Suprapubic skin (tissue), 4 donors: Measurements from ENCODE around the gene IFT172. TPM values are rescaled to one million over a fixed set of nuclear protein-coding genes. Genes with fewer than 3 reads are reported as not detected.

Source experiments
- DNase-seq, 2 donors: peaks; one replicate each; pipeline ENCODE4 v3.0.0-alpha.2; 2019; ENCODE audit warnings: low spot score in 2 of 2
- H3K27ac ChIP-seq: fragments of 200-600 bp; sonication (generic); one replicate; pipeline ENCODE4 v1.5.1; 2019
- H3K27me3 ChIP-seq: fragments of 200-600 bp; sonication (generic); one replicate; pipeline ENCODE4 v1.5.1; 2019
- H3K36me3 ChIP-seq: fragments of 200-600 bp; sonication (generic); one replicate; pipeline ENCODE4 v1.5.1; 2019
- H3K4me1 ChIP-seq: fragments of 200-600 bp; sonication (generic); one replicate; pipeline ENCODE4 v1.5.1; 2019
- H3K4me3 ChIP-seq: fragments of 200-600 bp; sonication (generic); one replicate; pipeline ENCODE4 v1.5.1; 2019; ENCODE audit warnings: mild to moderate bottlenecking
- H3K9me3 ChIP-seq: fragments of 200-600 bp; sonication (generic); one replicate; pipeline ENCODE4 v1.5.1; 2019
- EP300 ChIP-seq: sonication (generic); formaldehyde crosslinking; IDR thresholded peaks from one replicate; pipeline ENCODE4 v1.6.1; 2017; ENCODE audit warnings: antibody characterized with exemption
- POLR2A ChIP-seq, 2 donors: fragments of 450-650 bp; IDR thresholded peaks; one replicate each; pipeline ENCODE4 v1.6.1; 2017; ENCODE audit warnings: antibody characterized with exemption in 2 of 2, mild to moderate bottlenecking in 2 of 2, moderate library complexity in 2 of 2
- POLR2AphosphoS5 ChIP-seq, 3 donors: sonication (generic); formaldehyde crosslinking; IDR thresholded peaks; one replicate each; pipeline ENCODE4 v1.6.1; 2017; ENCODE audit warnings: antibody characterized with exemption in 3 of 3
- WGBS: methylation state at CpG from one replicate; pipeline ENCODE4 v1.1.5; 2018; 5-methylcytosine and 5-hydroxymethylcytosine counted together
- total RNA-seq, 4 donors: library from RNA; depleted of rRNA; stranded (reverse); fragments of >200 nt; gene quantifications; one replicate each; pipeline ENCODE4 v1.1.0, GENCODE V29; 2016
- TF ChIP-seq, protein P1 (sequence below), 2 donors: fragments of 200-600 bp in 1 of 2; fragments of 450-650 bp in 1 of 2; sonication (generic) in 1 of 2; IDR thresholded peaks; one replicate each; pipeline ENCODE4 v1.5.1; 2016 to 2019; ENCODE audit warnings: antibody characterized with exemption in 2 of 2, mild to moderate bottlenecking in 1 of 2, moderate library complexity in 1 of 2

The IFT172 gene
- total RNA-seq, 4 donors from 2014 or later: 21.6 to 70.0 (median 27.4) TPM

DNA sequence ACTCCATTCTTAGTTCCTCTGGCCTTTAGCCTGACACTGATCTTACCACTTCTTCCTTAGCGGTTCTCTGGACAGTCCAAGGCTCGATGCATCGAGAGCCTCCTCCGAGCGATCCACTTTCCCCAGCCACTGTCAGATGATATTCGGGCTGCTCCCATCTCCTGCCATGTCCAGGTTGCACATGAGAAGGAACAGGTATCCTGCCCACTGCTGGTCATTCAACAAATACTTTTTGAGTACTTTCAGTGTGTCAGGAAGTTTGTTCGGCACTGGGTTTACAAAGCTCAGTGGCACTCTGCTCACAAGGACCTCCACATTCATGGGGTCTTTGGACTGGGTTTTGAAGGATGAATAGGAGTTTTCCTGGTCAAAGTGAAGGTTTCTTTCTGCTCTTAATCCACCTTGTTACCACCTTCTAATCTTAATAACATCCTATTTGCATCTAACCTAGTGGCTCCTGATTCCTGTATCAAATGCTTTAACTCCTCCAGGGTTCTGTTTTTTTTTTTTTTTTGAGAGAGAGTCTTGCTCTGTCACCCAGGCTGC is 32.9 kb upstream of the IFT172 start:
- no peak for DNase-seq
- Histone ChIP-seq H3K36me3 (no peaks in the 10 kb centered on the region), H3K4me3 (no peak overlapping the region), H3K9me3 (no peaks in the 10 kb centered on the region), H3K27ac (no peak overlapping the region), H3K4me1 (no peaks in the 10 kb centered on the region), H3K27me3 (peaks cover 17% of the 10 kb centered on the region)
- TF ChIP-seq EP300 (no peak), POLR2A (IDR thresholded peaks at IDR 0.05) (no peak), POLR2AphosphoS5 (IDR thresholded peaks at IDR 0.05) (no peak)
- TF ChIP-seq, protein P1, sequence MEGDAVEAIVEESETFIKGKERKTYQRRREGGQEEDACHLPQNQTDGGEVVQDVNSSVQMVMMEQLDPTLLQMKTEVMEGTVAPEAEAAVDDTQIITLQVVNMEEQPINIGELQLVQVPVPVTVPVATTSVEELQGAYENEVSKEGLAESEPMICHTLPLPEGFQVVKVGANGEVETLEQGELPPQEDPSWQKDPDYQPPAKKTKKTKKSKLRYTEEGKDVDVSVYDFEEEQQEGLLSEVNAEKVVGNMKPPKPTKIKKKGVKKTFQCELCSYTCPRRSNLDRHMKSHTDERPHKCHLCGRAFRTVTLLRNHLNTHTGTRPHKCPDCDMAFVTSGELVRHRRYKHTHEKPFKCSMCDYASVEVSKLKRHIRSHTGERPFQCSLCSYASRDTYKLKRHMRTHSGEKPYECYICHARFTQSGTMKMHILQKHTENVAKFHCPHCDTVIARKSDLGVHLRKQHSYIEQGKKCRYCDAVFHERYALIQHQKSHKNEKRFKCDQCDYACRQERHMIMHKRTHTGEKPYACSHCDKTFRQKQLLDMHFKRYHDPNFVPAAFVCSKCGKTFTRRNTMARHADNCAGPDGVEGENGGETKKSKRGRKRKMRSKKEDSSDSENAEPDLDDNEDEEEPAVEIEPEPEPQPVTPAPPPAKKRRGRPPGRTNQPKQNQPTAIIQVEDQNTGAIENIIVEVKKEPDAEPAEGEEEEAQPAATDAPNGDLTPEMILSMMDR (IDR thresholded peaks at IDR 0.05): no peak
- WGBS: 89% methylated on average over 7 of the region's 7 CpGs

DNA sequence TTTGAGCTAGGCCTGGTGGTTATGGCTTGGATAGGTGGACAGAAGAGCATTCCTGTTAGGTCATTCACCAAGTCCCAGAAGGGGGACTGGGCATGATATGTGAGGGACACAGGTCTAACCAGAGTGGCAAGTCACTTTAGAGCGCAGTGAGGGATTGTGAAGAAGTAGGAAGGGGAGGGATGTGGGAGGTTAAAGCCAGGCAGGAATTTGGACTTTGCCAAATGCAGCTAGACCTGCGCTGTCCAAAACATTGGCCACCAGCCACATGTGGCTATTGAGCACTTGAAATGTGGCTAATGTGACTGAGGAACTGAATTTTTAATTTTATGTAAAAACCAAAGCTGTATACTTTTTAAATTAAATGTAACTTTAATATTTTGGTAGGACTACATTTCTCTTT is 30.8 kb upstream of the IFT172 start:
- no peak overlapping the region for H3K27ac ChIP-seq

DNA sequence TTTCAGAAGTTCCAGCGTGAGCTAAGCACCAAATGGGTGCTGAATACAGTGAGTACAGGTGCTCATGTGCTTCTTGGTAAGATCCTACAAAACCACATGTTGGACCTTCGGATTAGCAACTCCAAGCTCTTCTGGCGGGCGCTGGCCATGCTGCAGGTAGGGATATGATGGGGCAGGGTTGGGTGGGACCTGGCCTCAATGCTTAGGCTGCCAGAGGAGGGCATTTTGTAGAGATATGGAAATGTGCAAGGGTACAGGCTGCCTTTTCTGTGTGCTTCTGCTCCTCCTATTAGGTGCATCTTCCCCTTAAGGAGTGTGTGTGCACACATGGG is 29.2 kb upstream of the IFT172 start:
- Histone ChIP-seq H3K4me3 (no peak overlapping the region), H3K27ac (no peak overlapping the region), H3K27me3 (peaks cover 10% of the 10 kb centered on the region), H3K9me3 (no peaks in the 10 kb centered on the region), H3K36me3 (no peaks in the 10 kb centered on the region), H3K4me1 (no peaks in the 10 kb centered on the region)
- TF ChIP-seq, protein P1 (IDR thresholded peaks at IDR 0.05): no peak
- TF ChIP-seq POLR2AphosphoS5 (IDR thresholded peaks at IDR 0.05) (no peak), POLR2A (IDR thresholded peaks at IDR 0.05) (no peak), EP300 (no peak)
- 90% methylated on average over 4 of the region's 4 CpGs for WGBS
- DNase-seq: no peak

More for the DNA sequence above, 30.8 kb upstream of the IFT172 start:
- DNase-seq: no peak
- no peaks in the 10 kb centered on the region for H3K4me1 ChIP-seq
- no peaks in the 10 kb centered on the region for H3K36me3 ChIP-seq
- 84% methylated on average over 2 of the region's 2 CpGs for WGBS
- no peak overlapping the region for H3K4me3 ChIP-seq
- TF ChIP-seq EP300 (no peak), POLR2A (IDR thresholded peaks at IDR 0.05) (no peak), POLR2AphosphoS5 (IDR thresholded peaks at IDR 0.05) (no peak)
- TF ChIP-seq, protein P1 (IDR thresholded peaks at IDR 0.05): no peak
- H3K9me3 ChIP-seq: no peaks in the 10 kb centered on the region
- peaks cover 10% of the 10 kb centered on the region for H3K27me3 ChIP-seq

DNA sequence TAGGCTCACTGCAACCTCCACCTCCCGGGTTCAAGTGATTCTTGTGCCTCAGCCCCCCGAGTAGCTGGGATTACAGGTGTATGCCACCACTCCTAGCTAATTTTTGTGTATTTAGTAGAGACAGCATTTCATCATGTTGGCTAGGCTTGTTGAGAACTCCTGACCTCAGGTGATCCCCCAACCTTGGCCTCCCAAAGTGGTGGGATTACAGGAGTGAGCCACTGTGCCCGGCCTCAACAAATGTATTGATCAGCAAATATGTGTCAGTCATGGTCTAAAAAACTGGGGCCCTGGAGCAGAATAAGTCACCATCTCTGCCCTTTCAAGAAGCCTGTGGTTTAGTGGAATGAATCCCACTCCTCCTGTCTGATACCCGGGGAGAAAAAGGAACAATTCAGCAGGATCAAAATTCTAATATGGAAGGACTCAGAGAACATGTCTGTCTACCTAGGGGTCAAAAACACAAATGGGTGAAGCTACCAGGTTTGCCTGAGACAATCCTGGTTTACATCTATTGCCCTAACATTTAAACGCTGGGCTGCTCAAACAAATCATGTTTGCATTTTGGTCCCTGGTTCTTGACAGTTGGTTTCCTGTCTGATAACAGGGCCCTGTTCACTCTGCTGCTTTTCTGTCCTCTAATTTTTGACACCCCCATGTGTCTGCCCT is 28.7 kb upstream of the IFT172 start:
- TF ChIP-seq, protein P1 (IDR thresholded peaks at IDR 0.05): no peak
- TF ChIP-seq POLR2A (IDR thresholded peaks at IDR 0.05): no peak
- TF ChIP-seq POLR2AphosphoS5 (IDR thresholded peaks at IDR 0.05): no peak
- no peak for TF ChIP-seq EP300
- no peak for DNase-seq
- Histone ChIP-seq H3K27ac (no peak overlapping the region), H3K4me1 (no peaks in the 10 kb centered on the region), H3K9me3 (no peaks in the 10 kb centered on the region), H3K4me3 (no peak overlapping the region), H3K27me3 (peaks cover 10% of the 10 kb centered on the region), H3K36me3 (no peaks in the 10 kb centered on the region)
- 70% methylated on average over 5 of the region's 5 CpGs for WGBS

DNA sequence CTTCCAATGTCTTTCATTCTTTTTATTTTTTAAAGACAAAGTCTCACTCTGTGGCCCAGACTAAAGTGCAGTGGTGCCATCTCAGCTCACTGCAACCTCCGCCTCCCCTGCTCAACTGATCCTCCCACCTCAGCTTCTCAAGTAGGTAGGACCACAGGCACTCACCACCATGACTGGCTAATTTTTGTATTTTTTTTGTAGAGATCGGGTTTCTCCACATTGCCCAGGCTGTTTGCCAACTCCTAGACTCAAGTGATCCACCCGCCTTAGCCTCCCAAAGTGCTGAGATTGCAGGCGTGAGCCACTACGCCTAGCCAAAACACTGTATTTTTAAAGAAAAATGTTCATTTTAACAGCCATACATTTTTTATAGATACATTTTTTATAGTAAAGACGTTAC is 19.8 kb upstream of the IFT172 start:
- Histone ChIP-seq H3K27me3 (peaks cover 4% of the 10 kb centered on the region), H3K9me3 (no peaks in the 10 kb centered on the region), H3K4me1 (no peaks in the 10 kb centered on the region), H3K4me3 (no peak overlapping the region), H3K36me3 (no peaks in the 10 kb centered on the region), H3K27ac (no peak overlapping the region)
- TF ChIP-seq POLR2AphosphoS5 (IDR thresholded peaks at IDR 0.05) (no peak), POLR2A (IDR thresholded peaks at IDR 0.05) (no peak), EP300 (no peak)
- TF ChIP-seq, protein P1 (IDR thresholded peaks at IDR 0.05): no peak
- DNase-seq: no peak
- 40% methylated on average over 6 of the region's 6 CpGs for WGBS
